ENCODE data around the gene C12orf57. TPM values are rescaled to one million over a fixed set of nuclear protein-coding genes. Genes with fewer than 3 reads are reported as not detected.

The C12orf57 gene
- polyA plus RNA-seq, 4 donors, result 124 to 184 (median 147) TPM

- DNase-seq (ENCODE audit: low read depth in 4 of 4, low spot score in 3 of 4), result no peak
Measured at GRCh38 chr12:6962285-6963015, 18.6 kb downstream of the C12orf57 start.

GRCh38 chr12:6963016-6963731, 19.4 kb downstream of the C12orf57 start:
- no peak for DNase-seq (ENCODE audit: low read depth in 4 of 4, low spot score in 3 of 4)

- no peak for DNase-seq (ENCODE audit: low read depth in 4 of 4, low spot score in 3 of 4)
Measured at GRCh38 chr12:6963791-6964413, 20.1 kb downstream of the C12orf57 start.

GRCh38 chr12:6964605-6965025, 20.8 kb downstream of the C12orf57 start:
- DNase-seq (ENCODE audit: low read depth in 4 of 4, low spot score in 3 of 4), result no peak

- peak in 3 of 4 donors; percentile 71 to 81 (median 72) for DNase-seq (ENCODE audit: low read depth in 4 of 4, low spot score in 3 of 4)
Measured at GRCh38 chr12:6965026-6965661, 21.3 kb downstream of the C12orf57 start.

- no peak for DNase-seq (ENCODE audit: low read depth in 4 of 4, low spot score in 3 of 4)
Measured at GRCh38 chr12:6965714-6966113, 21.9 kb downstream of the C12orf57 start.

GRCh38 chr12:6966351-6966750, 22.5 kb downstream of the C12orf57 start:
- no peak for DNase-seq (ENCODE audit: low read depth in 4 of 4, low spot score in 3 of 4)

- no peak for DNase-seq (ENCODE audit: low read depth in 4 of 4, low spot score in 3 of 4)
Measured at GRCh38 chr12:6967651-6968100, 23.9 kb downstream of the C12orf57 start.

- no peak for DNase-seq (ENCODE audit: low read depth in 4 of 4, low spot score in 3 of 4)
Measured at GRCh38 chr12:6968426-6968825, 24.6 kb downstream of the C12orf57 start.

GRCh38 chr12:6970096-6970527, 26.3 kb downstream of the C12orf57 start:
- DNase-seq (ENCODE audit: low read depth in 4 of 4, low spot score in 3 of 4), result no peak

- no peak for DNase-seq (ENCODE audit: low read depth in 4 of 4, low spot score in 3 of 4)
Measured at GRCh38 chr12:6974180-6974579, 30.4 kb downstream of the C12orf57 start.

- DNase-seq (ENCODE audit: low read depth in 4 of 4, low spot score in 3 of 4), result no peak
Measured at GRCh38 chr12:6975297-6976032, 31.6 kb downstream of the C12orf57 start.

GRCh38 chr12:6977653-6978052, 33.8 kb downstream of the C12orf57 start:
- no peak for DNase-seq (ENCODE audit: low read depth in 4 of 4, low spot score in 3 of 4)

GRCh38 chr12:6978188-6978587, 34.4 kb downstream of the C12orf57 start:
- no peak for DNase-seq (ENCODE audit: low read depth in 4 of 4, low spot score in 3 of 4)

- DNase-seq (ENCODE audit: low read depth in 4 of 4, low spot score in 3 of 4), result no peak
Measured at GRCh38 chr12:6978611-6979011, 34.8 kb downstream of the C12orf57 start.

- no peak for DNase-seq (ENCODE audit: low read depth in 4 of 4, low spot score in 3 of 4)
Measured at GRCh38 chr12:6979021-6979420, 35.2 kb downstream of the C12orf57 start.

GRCh38 chr12:6979453-6979852, 35.6 kb downstream of the C12orf57 start:
- no peak for DNase-seq (ENCODE audit: low read depth in 4 of 4, low spot score in 3 of 4)

GRCh38 chr12:6980075-6980474, 36.3 kb downstream of the C12orf57 start:
- DNase-seq (ENCODE audit: low read depth in 4 of 4, low spot score in 3 of 4), result no peak

GRCh38 chr12:6980740-6981139, 36.9 kb downstream of the C12orf57 start:
- no peak for DNase-seq (ENCODE audit: low read depth in 4 of 4, low spot score in 3 of 4)
